Measurements from ENCODE around the gene BRAP. TPM values are rescaled to one million over a fixed set of nuclear protein-coding genes. Genes with fewer than 3 reads are reported as not detected.
"Not testable (repeated sequence)": the region's sequence is repeated elsewhere in the genome, so short reads cannot be mapped to it uniquely, and the experiment has no call there.

BRAP gene
- total RNA-seq, 1 donor from 2014 or later: 18.4 TPM

GRCh38 chr12:111677186-111677585, 8.6 kb downstream of the BRAP start:
- no peak for DNase-seq (ENCODE audit: low spot score)

- no peak for DNase-seq (ENCODE audit: low spot score)
Measured at GRCh38 chr12:111673503-111673902, 12.3 kb downstream of the BRAP start.

GRCh38 chr12:111672822-111673381, 12.9 kb downstream of the BRAP start:
- no peak for DNase-seq (ENCODE audit: low spot score)

GRCh38 chr12:111664961-111665865, 20.5 kb downstream of the BRAP start:
- no peak for DNase-seq (ENCODE audit: low spot score)

- no peak for DNase-seq (ENCODE audit: low spot score)
Measured at GRCh38 chr12:111664499-111664898, 21.3 kb downstream of the BRAP start.

GRCh38 chr12:111656016-111656415, 29.7 kb downstream of the BRAP start:
- DNase-seq (ENCODE audit: low spot score): no peak

GRCh38 chr12:111655356-111655755, 30.4 kb downstream of the BRAP start:
- DNase-seq (ENCODE audit: low spot score): no peak

GRCh38 chr12:111653596-111653995, 32.2 kb downstream of the BRAP start:
- no peak for DNase-seq (ENCODE audit: low spot score)

GRCh38 chr12:111652530-111652929, 33.2 kb downstream of the BRAP start:
- not testable (repeated sequence) for DNase-seq (ENCODE audit: low spot score)

GRCh38 chr12:111650912-111651311, 34.8 kb downstream of the BRAP start:
- DNase-seq (ENCODE audit: low spot score): no peak

GRCh38 chr12:111645433-111645832, 40.3 kb downstream of the BRAP start:
- DNase-seq (ENCODE audit: low spot score): no peak

- peak; percentile 21 for DNase-seq (ENCODE audit: low spot score)
Measured at GRCh38 chr12:111643427-111643826, 42.3 kb downstream of the BRAP start.

- no peak for DNase-seq (ENCODE audit: low spot score)
Measured at GRCh38 chr12:111642681-111643426, 42.9 kb downstream of the BRAP start.

GRCh38 chr12:111640506-111640905, 45.2 kb downstream of the BRAP start:
- DNase-seq (ENCODE audit: low spot score): no peak

GRCh38 chr12:111638556-111638955, 47.2 kb downstream of the BRAP start:
- DNase-seq (ENCODE audit: low spot score): no peak

- peak; percentile 42 for DNase-seq (ENCODE audit: low spot score)
Measured at GRCh38 chr12:111636209-111636945, 49.4 kb downstream of the BRAP start.

GRCh38 chr12:111635524-111635923, 50.2 kb downstream of the BRAP start:
- no peak for DNase-seq (ENCODE audit: low spot score)

- DNase-seq (ENCODE audit: low spot score): no peak
Measured at GRCh38 chr12:111628505-111629260, 57.1 kb downstream of the BRAP start.

GRCh38 chr12:111626230-111626629, 59.5 kb downstream of the BRAP start:
- DNase-seq (ENCODE audit: low spot score): no peak

- no peak for DNase-seq (ENCODE audit: low spot score)
Measured at GRCh38 chr12:111624540-111624939, 61.2 kb downstream of the BRAP start.

GRCh38 chr12:111617841-111618240, 67.9 kb downstream of the BRAP start:
- DNase-seq (ENCODE audit: low spot score): not testable (repeated sequence)

Data from mucosa of gallbladder (tissue), 1 donor.